ENCODE data around the gene KRT72. TPM values are rescaled to one million over a fixed set of nuclear protein-coding genes. Genes with fewer than 3 reads are reported as not detected.
"Not testable (repeated sequence)": the region's sequence is repeated elsewhere in the genome, so short reads cannot be mapped to it uniquely, and the experiment has no call there.

KRT72 gene
- total and polyA plus RNA-seq, 12 donors = 0.15 TPM; not detected in 11

- no peak for DNase-seq
- ATAC-seq = no peak
- H3K27ac ChIP-seq = no peak overlapping the region
- H3K27me3 ChIP-seq = peaks cover 16 to 71% (median 61%) of the 10 kb centered on the region in 7 donors
- H3K9me3 ChIP-seq = no peaks in the 10 kb centered on the region
- intact Hi-C loops (cut with DNase I) = no loop called here
- WGBS, 2 donors = 89 to 91% methylated on average over 5 of the region's 5 CpGs
- TF ChIP-seq CTCF (IDR thresholded peaks at IDR 0.05) = no peak
- H3K4me3 ChIP-seq = no peak overlapping the region
- H3K36me3 ChIP-seq = no peaks in the 10 kb centered on the region
- peaks cover 0 to 4% (median 0%) of the 10 kb centered on the region in 9 donors for H3K4me1 ChIP-seq
These were observed 2.3 kb downstream of the KRT72 start for GRCh38 chr12:52598966-52599365.

- peaks cover 0 to 54% (median 30%) of the 10 kb centered on the region in 7 donors for H3K27me3 ChIP-seq
- WGBS, 2 donors = 90 to 97% methylated on average over 4 of the region's 4 CpGs
- not testable (repeated sequence) for DNase-seq
These were observed 7.0 kb downstream of the KRT72 start for GRCh38 chr12:52594237-52594636.

GRCh38 chr12:52591521-52591920 is 9.7 kb downstream of the KRT72 start:
- no peak for TF ChIP-seq CTCF (IDR thresholded peaks at IDR 0.05)
- intact Hi-C loops (cut with DNase I) = no loop called here
- no peaks in the 10 kb centered on the region for H3K4me1 ChIP-seq
- ATAC-seq (no peak), DNase-seq (no peak)
- H3K27ac ChIP-seq = no peak overlapping the region
- no peaks in the 10 kb centered on the region for H3K9me3 ChIP-seq
- no peak overlapping the region for H3K4me3 ChIP-seq
- H3K27me3 ChIP-seq = peaks cover 0 to 47% (median 20%) of the 10 kb centered on the region in 7 donors
- 84 to 94% methylated on average over 11 of the region's 11 CpGs for WGBS, 2 donors
- no peaks in the 10 kb centered on the region for H3K36me3 ChIP-seq

More at GRCh38 chr12:52594237-52594636, 7.0 kb downstream of the KRT72 start:
- H3K4me1 ChIP-seq; H3K27ac ChIP-seq; ATAC-seq; intact Hi-C loops (cut with DNase I); H3K36me3 ChIP-seq; H3K9me3 ChIP-seq; H3K4me3 ChIP-seq: not testable (repeated sequence)

GRCh38 chr12:52590021-52590420 is 11.2 kb downstream of the KRT72 start:
- H3K27me3 ChIP-seq = peaks cover 0 to 45% (median 16%) of the 10 kb centered on the region in 7 donors

More at GRCh38 chr12:52590021-52590420, 11.2 kb downstream of the KRT72 start:
- Histone ChIP-seq H3K4me1 (no peaks in the 10 kb centered on the region), H3K36me3 (no peaks in the 10 kb centered on the region), H3K9me3 (no peaks in the 10 kb centered on the region), H3K27ac (no peak overlapping the region), H3K4me3 (no peak overlapping the region)
- ATAC-seq = no peak
- no peak for DNase-seq
- WGBS, 2 donors = 90 to 91% methylated on average over 6 of the region's 6 CpGs
- intact Hi-C loops (cut with DNase I) = no loop called here
- no peak for TF ChIP-seq CTCF (IDR thresholded peaks at IDR 0.05)
